ENCODE data around the gene OTOF.

OTOF gene

GRCh38 chr2:26470601-26471260 is 7.2 kb downstream of the OTOF start:
- no peak for TF ChIP-seq POLR2AphosphoS5 (IDR thresholded peaks at IDR 0.05; ENCODE audit: low read depth, low read length)
- no peak for TF ChIP-seq REST (IDR thresholded peaks at IDR 0.05; ENCODE audit: insufficient read depth in 1 of 2, low read depth in 2 of 2, low read length in 2 of 2)

GRCh38 chr2:26469955-26470354 is 8.0 kb downstream of the OTOF start:
- TF ChIP-seq FOXP2 (optimal IDR thresholded peaks at IDR 0.05; ENCODE audit: borderline replicate concordance, extremely low read depth, extremely low read length, insufficient read depth) = no peak
- no peak for TF ChIP-seq TAF1 (IDR thresholded peaks at IDR 0.05; ENCODE audit: borderline replicate concordance, insufficient read depth, low read length)
- TF ChIP-seq POLR2AphosphoS5 (IDR thresholded peaks at IDR 0.05; ENCODE audit: low read depth, low read length) = no peak
- TF ChIP-seq REST (IDR thresholded peaks at IDR 0.05; ENCODE audit: insufficient read depth in 1 of 2, low read depth in 2 of 2, low read length in 2 of 2) = no peak

- TF ChIP-seq FOXP2 (optimal IDR thresholded peaks at IDR 0.05; ENCODE audit: borderline replicate concordance, extremely low read depth, extremely low read length, insufficient read depth) = no peak
- no peak for TF ChIP-seq SIN3A (IDR thresholded peaks at IDR 0.05; ENCODE audit: borderline replicate concordance, insufficient read depth, low read length)
- TF ChIP-seq POLR2AphosphoS5 (IDR thresholded peaks at IDR 0.05; ENCODE audit: low read depth, low read length) = no peak
- TF ChIP-seq TAF1 (IDR thresholded peaks at IDR 0.05; ENCODE audit: borderline replicate concordance, insufficient read depth, low read length) = no peak
- TF ChIP-seq REST (IDR thresholded peaks at IDR 0.05; ENCODE audit: insufficient read depth in 1 of 2, low read depth in 2 of 2, low read length in 2 of 2) = no peak
Observed at GRCh38 chr2:26469092-26469710, 8.7 kb downstream of the OTOF start.

GRCh38 chr2:26466662-26467310 is 11.1 kb downstream of the OTOF start:
- TF ChIP-seq FOXP2 (optimal IDR thresholded peaks at IDR 0.05; ENCODE audit: borderline replicate concordance, extremely low read depth, extremely low read length, insufficient read depth) = no peak
- no peak for TF ChIP-seq POLR2AphosphoS5 (IDR thresholded peaks at IDR 0.05; ENCODE audit: low read depth, low read length)
- TF ChIP-seq REST (IDR thresholded peaks at IDR 0.05; ENCODE audit: insufficient read depth in 1 of 2, low read depth in 2 of 2, low read length in 2 of 2) = no peak
- TF ChIP-seq TAF1 (IDR thresholded peaks at IDR 0.05; ENCODE audit: borderline replicate concordance, insufficient read depth, low read length) = no peak
- TF ChIP-seq SIN3A (IDR thresholded peaks at IDR 0.05; ENCODE audit: borderline replicate concordance, insufficient read depth, low read length) = no peak

Data from PFSK-1 (cell line).